GM23338 (cell line): ENCODE results near the gene UST. TPM values are rescaled to one million over a fixed set of nuclear protein-coding genes. Genes with fewer than 3 reads are reported as not detected.

ENCODE experiments used
- ATAC-seq: fragments of 200-7000 bp; cut with Tn5 transposase; 3 replicates; pipeline ENCODE4 v1.9.1; 2020
- DNase-seq: peaks from one replicate; pipeline ENCODE4 v3.0.0-alpha.2; 2015; ENCODE audit warnings: low spot score
- H2AFZ ChIP-seq: fragments of 200-600 bp; sonication (generic); 2 replicates; pipeline ENCODE4 v1.8.0; 2016; ENCODE audit warnings: antibody characterized with exemption, mild to moderate bottlenecking, moderate library complexity
- H3F3A ChIP-seq: fragments of 200-600 bp; sonication (generic); replicated peaks from 2 replicates; pipeline ENCODE4 v1.8.0; 2017; ENCODE audit warnings: antibody characterized with exemption, mixed run types, low read depth
- H3K27ac ChIP-seq: fragments of 200-600 bp; sonication (generic); 2 replicates; pipeline ENCODE4 v1.6.1; 2016; ENCODE audit warnings: low read depth
- H3K27me3 ChIP-seq: fragments of 200-600 bp; sonication (generic); 2 replicates; pipeline ENCODE4 v1.8.0; 2016; ENCODE audit warnings: mild to moderate bottlenecking, mixed run types, moderate library complexity; ENCODE audit not compliant: insufficient read depth
- H3K36me3 ChIP-seq: fragments of 200-600 bp; sonication (generic); 2 replicates; pipeline ENCODE4 v1.8.0; 2016; ENCODE audit warnings: mild to moderate bottlenecking; ENCODE audit not compliant: insufficient read depth
- H3K4me1 ChIP-seq: fragments of 200-600 bp; sonication (generic); 2 replicates; pipeline ENCODE4 v1.8.0; 2016; ENCODE audit warnings: mild to moderate bottlenecking, moderate library complexity; ENCODE audit not compliant: insufficient read depth
- H3K4me2 ChIP-seq: fragments of 200-600 bp; sonication (generic); 2 replicates; pipeline ENCODE4 v1.7.1; 2017; ENCODE audit warnings: mixed run types
- H3K4me3 ChIP-seq: fragments of 200-600 bp; sonication (generic); 2 replicates; pipeline ENCODE4 v1.6.1; 2016; ENCODE audit warnings: mixed run types
- H3K79me2 ChIP-seq: fragments of 200-600 bp; sonication (generic); replicated peaks from 2 replicates; pipeline ENCODE4 v1.8.0; 2017; ENCODE audit warnings: mild to moderate bottlenecking; ENCODE audit not compliant: insufficient read depth
- H3K9me2 ChIP-seq: fragments of 200-600 bp; sonication (generic); 2 replicates; pipeline ENCODE4 v1.8.0; 2017; ENCODE audit not compliant: insufficient read depth
- H4K20me1 ChIP-seq: fragments of 200-600 bp; sonication (generic); replicated peaks from 2 replicates; pipeline ENCODE4 v1.8.0; 2017; ENCODE audit warnings: mild to moderate bottlenecking; ENCODE audit not compliant: insufficient read depth
- H3K27ac Mint-ChIP-seq: 2 replicates; pipeline ENCODE4 v1.8.0; 2020; ENCODE audit warnings: inconsistent platforms, mild to moderate bottlenecking, moderate library complexity, mixed read lengths
- H3K27me3 Mint-ChIP-seq: 3 replicates; pipeline ENCODE4 v1.8.0; 2022; ENCODE audit warnings: low read depth, mild to moderate bottlenecking, moderate library complexity, mixed read lengths, inconsistent platforms; ENCODE audit not compliant: insufficient read depth, poor library complexity
- H3K36me3 Mint-ChIP-seq: 3 replicates; pipeline ENCODE4 v1.8.0; 2021; ENCODE audit warnings: low read depth, mild to moderate bottlenecking, inconsistent platforms, moderate library complexity, mixed read lengths
- H3K4me1 Mint-ChIP-seq: 3 replicates; pipeline ENCODE4 v1.8.0; 2020; ENCODE audit warnings: mild to moderate bottlenecking, inconsistent platforms, mixed read lengths
- H3K4me3 Mint-ChIP-seq: 3 replicates; pipeline ENCODE4 v1.8.0; 2021; ENCODE audit warnings: moderate library complexity, mild to moderate bottlenecking, inconsistent platforms, mixed read lengths
- H3K9me3 Mint-ChIP-seq: 3 replicates; pipeline ENCODE4 v1.8.0; 2020; ENCODE audit warnings: moderate library complexity, mild to moderate bottlenecking, inconsistent platforms, mixed read lengths
- CREB1 ChIP-seq: fragments of 250-450 bp; sonication (Bioruptor Pico); IDR thresholded peaks from 2 replicates; pipeline ENCODE4 v1.5.0; 2020; ENCODE audit warnings: low read depth, mild to moderate bottlenecking, moderate library complexity
- ETS1 ChIP-seq: IDR thresholded peaks from 2 replicates; pipeline ENCODE4 v1.6.1; 2016; ENCODE audit warnings: antibody characterized with exemption
- NANOG ChIP-seq: IDR thresholded peaks from 2 replicates; pipeline ENCODE4 v1.6.1; 2016; ENCODE audit warnings: antibody characterized with exemption, borderline replicate concordance
- ZNF114 ChIP-seq: fragments of 250-450 bp; sonication (Bioruptor Pico); IDR thresholded peaks from 2 replicates; pipeline ENCODE4 v1.5.0; 2020; ENCODE audit warnings: mild to moderate bottlenecking, moderate library complexity
- polyA plus RNA-seq: library from polyadenylated mRNA; unstranded; fragments of >200 nt; fragmentation: Nextera tagmentation; extraction: Ambion mirVana; gene quantifications from 2 replicates; pipeline ENCODE4 v1.2.1, GENCODE V29; 2016
- total RNA-seq: library from RNA; depleted of rRNA; stranded (reverse); fragments of >200 nt; shearing (Covaris generic); gene quantifications from 2 replicates; pipeline ENCODE4 v1.2.3, GENCODE V29; 2014
- TF ChIP-seq, protein P1 (sequence below): fragments of 250-450 bp; sonication (Bioruptor Pico); IDR thresholded peaks from 2 replicates; pipeline ENCODE4 v1.5.0; 2020; ENCODE audit warnings: mild to moderate bottlenecking, moderate library complexity
- TF ChIP-seq, protein P2 (sequence below), 2 experiments: fragments of 200-600 bp in 1 of 2; sonication (generic) in 1 of 2; conservative IDR thresholded peaks; 2 replicates each; pipeline versions ENCODE4 v1.5.1 to v1.6.1; 2016 to 2017; ENCODE audit warnings: antibody characterized with exemption in 2 of 2, low read depth in 2 of 2, mild to moderate bottlenecking in 2 of 2, moderate library complexity in 1 of 2

The UST gene
- total and polyA plus RNA-seq, 2 experiments from 2014 or later = 12.6 to 33.0 TPM

GRCh38 chr6:148851683-148852556, 105.1 kb downstream of the UST start:
- Histone ChIP-seq H3K4me3 (no peak overlapping the region), H3F3A (no peaks in the 10 kb centered on the region), H3K36me3 (no peaks in the 10 kb centered on the region), H2AFZ (no peak overlapping the region), H3K4me1 (peaks cover 33% of the 10 kb centered on the region), H3K27me3 (no peaks in the 10 kb centered on the region), H3K27ac (peak overlapping the region; percentile 64), H3K9me2 (no peaks in the 10 kb centered on the region), H4K20me1 (peaks cover 19% of the 10 kb centered on the region; the same call in 1 of the 2 replicates), H3K4me2 (peak overlapping the region; percentile 33; the same call in 1 of the 2 replicates), H3K79me2 (peaks cover 97% of the 10 kb centered on the region)
- Mint-ChIP-seq H3K27ac (no peak overlapping the region; the same call in 1 of the 2 replicates), H3K36me3 (peaks cover 3% of the 10 kb centered on the region; the same call in 2 of the 3 replicates), H3K4me3 (no peak overlapping the region), H3K4me1 (peaks cover 59% of the 10 kb centered on the region), H3K9me3 (no peaks in the 10 kb centered on the region), H3K27me3 (peaks cover 10% of the 10 kb centered on the region)
- no peak for DNase-seq
- TF ChIP-seq ZNF114 (CRISPR knock-in tag) = no peak
- TF ChIP-seq CREB1 (CRISPR knock-in tag) = no peak
- TF ChIP-seq, protein P1, sequence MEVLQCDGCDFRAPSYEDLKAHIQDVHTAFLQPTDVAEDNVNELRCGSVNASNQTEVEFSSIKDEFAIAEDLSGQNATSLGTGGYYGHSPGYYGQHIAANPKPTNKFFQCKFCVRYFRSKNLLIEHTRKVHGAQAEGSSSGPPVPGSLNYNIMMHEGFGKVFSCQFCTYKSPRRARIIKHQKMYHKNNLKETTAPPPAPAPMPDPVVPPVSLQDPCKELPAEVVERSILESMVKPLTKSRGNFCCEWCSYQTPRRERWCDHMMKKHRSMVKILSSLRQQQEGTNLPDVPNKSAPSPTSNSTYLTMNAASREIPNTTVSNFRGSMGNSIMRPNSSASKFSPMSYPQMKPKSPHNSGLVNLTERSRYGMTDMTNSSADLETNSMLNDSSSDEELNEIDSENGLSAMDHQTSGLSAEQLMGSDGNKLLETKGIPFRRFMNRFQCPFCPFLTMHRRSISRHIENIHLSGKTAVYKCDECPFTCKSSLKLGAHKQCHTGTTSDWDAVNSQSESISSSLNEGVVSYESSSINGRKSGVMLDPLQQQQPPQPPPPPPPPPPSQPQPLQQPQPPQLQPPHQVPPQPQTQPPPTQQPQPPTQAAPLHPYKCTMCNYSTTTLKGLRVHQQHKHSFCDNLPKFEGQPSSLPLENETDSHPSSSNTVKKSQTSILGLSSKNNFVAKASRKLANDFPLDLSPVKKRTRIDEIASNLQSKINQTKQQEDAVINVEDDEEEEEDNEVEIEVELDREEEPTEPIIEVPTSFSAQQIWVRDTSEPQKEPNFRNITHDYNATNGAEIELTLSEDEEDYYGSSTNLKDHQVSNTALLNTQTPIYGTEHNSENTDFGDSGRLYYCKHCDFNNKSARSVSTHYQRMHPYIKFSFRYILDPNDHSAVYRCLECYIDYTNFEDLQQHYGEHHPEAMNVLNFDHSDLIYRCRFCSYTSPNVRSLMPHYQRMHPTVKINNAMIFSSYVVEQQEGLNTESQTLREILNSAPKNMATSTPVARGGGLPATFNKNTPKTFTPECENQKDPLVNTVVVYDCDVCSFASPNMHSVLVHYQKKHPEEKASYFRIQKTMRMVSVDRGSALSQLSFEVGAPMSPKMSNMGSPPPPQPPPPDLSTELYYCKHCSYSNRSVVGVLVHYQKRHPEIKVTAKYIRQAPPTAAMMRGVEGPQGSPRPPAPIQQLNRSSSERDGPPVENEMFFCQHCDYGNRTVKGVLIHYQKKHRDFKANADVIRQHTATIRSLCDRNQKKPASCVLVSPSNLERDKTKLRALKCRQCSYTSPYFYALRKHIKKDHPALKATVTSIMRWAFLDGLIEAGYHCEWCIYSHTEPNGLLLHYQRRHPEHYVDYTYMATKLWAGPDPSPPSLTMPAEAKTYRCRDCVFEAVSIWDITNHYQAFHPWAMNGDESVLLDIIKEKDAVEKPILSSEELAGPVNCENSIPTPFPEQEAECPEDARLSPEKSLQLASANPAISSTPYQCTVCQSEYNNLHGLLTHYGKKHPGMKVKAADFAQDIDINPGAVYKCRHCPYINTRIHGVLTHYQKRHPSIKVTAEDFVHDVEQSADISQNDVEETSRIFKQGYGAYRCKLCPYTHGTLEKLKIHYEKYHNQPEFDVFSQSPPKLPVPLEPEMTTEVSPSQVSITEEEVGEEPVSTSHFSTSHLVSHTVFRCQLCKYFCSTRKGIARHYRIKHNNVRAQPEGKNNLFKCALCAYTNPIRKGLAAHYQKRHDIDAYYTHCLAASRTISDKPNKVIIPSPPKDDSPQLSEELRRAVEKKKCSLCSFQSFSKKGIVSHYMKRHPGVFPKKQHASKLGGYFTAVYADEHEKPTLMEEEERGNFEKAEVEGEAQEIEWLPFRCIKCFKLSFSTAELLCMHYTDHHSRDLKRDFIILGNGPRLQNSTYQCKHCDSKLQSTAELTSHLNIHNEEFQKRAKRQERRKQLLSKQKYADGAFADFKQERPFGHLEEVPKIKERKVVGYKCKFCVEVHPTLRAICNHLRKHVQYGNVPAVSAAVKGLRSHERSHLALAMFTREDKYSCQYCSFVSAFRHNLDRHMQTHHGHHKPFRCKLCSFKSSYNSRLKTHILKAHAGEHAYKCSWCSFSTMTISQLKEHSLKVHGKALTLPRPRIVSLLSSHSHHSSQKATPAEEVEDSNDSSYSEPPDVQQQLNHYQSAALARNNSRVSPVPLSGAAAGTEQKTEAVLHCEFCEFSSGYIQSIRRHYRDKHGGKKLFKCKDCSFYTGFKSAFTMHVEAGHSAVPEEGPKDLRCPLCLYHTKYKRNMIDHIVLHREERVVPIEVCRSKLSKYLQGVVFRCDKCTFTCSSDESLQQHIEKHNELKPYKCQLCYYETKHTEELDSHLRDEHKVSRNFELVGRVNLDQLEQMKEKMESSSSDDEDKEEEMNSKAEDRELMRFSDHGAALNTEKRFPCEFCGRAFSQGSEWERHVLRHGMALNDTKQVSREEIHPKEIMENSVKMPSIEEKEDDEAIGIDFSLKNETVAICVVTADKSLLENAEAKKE (CRISPR knock-in tag) = no peak
- TF ChIP-seq, protein P2, sequence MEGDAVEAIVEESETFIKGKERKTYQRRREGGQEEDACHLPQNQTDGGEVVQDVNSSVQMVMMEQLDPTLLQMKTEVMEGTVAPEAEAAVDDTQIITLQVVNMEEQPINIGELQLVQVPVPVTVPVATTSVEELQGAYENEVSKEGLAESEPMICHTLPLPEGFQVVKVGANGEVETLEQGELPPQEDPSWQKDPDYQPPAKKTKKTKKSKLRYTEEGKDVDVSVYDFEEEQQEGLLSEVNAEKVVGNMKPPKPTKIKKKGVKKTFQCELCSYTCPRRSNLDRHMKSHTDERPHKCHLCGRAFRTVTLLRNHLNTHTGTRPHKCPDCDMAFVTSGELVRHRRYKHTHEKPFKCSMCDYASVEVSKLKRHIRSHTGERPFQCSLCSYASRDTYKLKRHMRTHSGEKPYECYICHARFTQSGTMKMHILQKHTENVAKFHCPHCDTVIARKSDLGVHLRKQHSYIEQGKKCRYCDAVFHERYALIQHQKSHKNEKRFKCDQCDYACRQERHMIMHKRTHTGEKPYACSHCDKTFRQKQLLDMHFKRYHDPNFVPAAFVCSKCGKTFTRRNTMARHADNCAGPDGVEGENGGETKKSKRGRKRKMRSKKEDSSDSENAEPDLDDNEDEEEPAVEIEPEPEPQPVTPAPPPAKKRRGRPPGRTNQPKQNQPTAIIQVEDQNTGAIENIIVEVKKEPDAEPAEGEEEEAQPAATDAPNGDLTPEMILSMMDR (conservative IDR thresholded peaks at IDR 0.05; ENCODE audit: low read depth in 2 of 2) = no peak
- no peak for TF ChIP-seq NANOG
- no peak for TF ChIP-seq ETS1
- ATAC-seq = peak; percentile 47
